Caco-2 (cell line): ENCODE results near the gene CNOT10. TPM values are rescaled to one million over a fixed set of nuclear protein-coding genes. Genes with fewer than 3 reads are reported as not detected.
"Not testable (repeated sequence)": the region's sequence is repeated elsewhere in the genome, so short reads cannot be mapped to it uniquely, and the experiment has no call there.

ENCODE experiments used
- BruUV-seq: library from RNA; stranded (reverse); fragments of 400-500 nt; replicated peaks from 2 replicates; lab custom pipeline; 2021; lab: Mats Ljungman, UMichigan
- CTCF ChIA-PET: fragments of 300-600 bp; sonication (Branson Sonifier 250); formaldehyde crosslinking; loops from one replicate; lab custom pipeline; 2022; ENCODE audit warnings: antibody characterized with exemption; lab: Charles Lee
- POLR2A ChIA-PET: fragments of 300-600 bp; sonication (Branson Sonifier 250); formaldehyde crosslinking; loops from one replicate; lab custom pipeline; 2022; ENCODE audit warnings: antibody characterized with exemption; lab: Charles Lee
- DNase-seq, 2 experiments: peaks; one replicate each; pipeline versions ENCODE4 v3.0.0 to v3.0.0-alpha.2; 2020 to 2022
- H3K27me3 ChIP-seq: replicated peaks from 2 replicates; pipeline ENCODE4 v1.6.0; 2011; ENCODE audit warnings: low read length; ENCODE audit not compliant: control insufficient read depth, insufficient read depth
- H3K36me3 ChIP-seq: 2 replicates; pipeline ENCODE4 v1.5.1; 2011; ENCODE audit warnings: low read length; ENCODE audit not compliant: control insufficient read depth, insufficient read depth
- H3K4me1 ChIP-seq: fragments of 250-450 bp; sonication (Bioruptor Pico); 2 replicates; pipeline ENCODE4 v1.5.1; 2020; ENCODE audit warnings: mild to moderate bottlenecking
- H3K4me3 ChIP-seq: 2 replicates; pipeline ENCODE4 v1.5.1; 2011; ENCODE audit warnings: low read depth, mild to moderate bottlenecking, control low read depth, low read length
- H3K9me3 ChIP-seq: fragments of 250-450 bp; sonication (Bioruptor Pico); 2 replicates; pipeline ENCODE4 v1.5.1; 2020; ENCODE audit warnings: mild to moderate bottlenecking, moderate library complexity
- H3K27ac Mint-ChIP-seq: one replicate; pipeline ENCODE4 v1.8.0; 2022; ENCODE audit warnings: mixed read lengths; ENCODE audit not compliant: unreplicated experiment
- H3K27me3 Mint-ChIP-seq: one replicate; pipeline ENCODE4 v1.8.0; 2022; ENCODE audit warnings: mixed read lengths; ENCODE audit not compliant: insufficient read depth, unreplicated experiment
- H3K36me3 Mint-ChIP-seq: one replicate; pipeline ENCODE4 v1.8.0; 2022; ENCODE audit warnings: mild to moderate bottlenecking, mixed read lengths; ENCODE audit not compliant: insufficient read depth, unreplicated experiment
- H3K4me1 Mint-ChIP-seq: one replicate; pipeline ENCODE4 v1.8.0; 2022; ENCODE audit warnings: low read depth, mixed read lengths; ENCODE audit not compliant: unreplicated experiment
- H3K4me3 Mint-ChIP-seq: one replicate; pipeline ENCODE4 v1.8.0; 2022; ENCODE audit warnings: mild to moderate bottlenecking, moderate library complexity, mixed read lengths; ENCODE audit not compliant: unreplicated experiment
- H3K9me3 Mint-ChIP-seq: one replicate; pipeline ENCODE4 v1.8.0; 2022; ENCODE audit warnings: mixed read lengths; ENCODE audit not compliant: unreplicated experiment
- CTCF ChIP-seq, 2 experiments: fragments of 200-600 bp in 1 of 2; IDR thresholded peaks; 1 replicate in 1 of 2; 2 replicates in 1 of 2; pipeline versions ENCODE4 v1.5.1 to v1.8.0; 2011 to 2022; ENCODE audit warnings: antibody characterized with exemption in 1 of 2, control low read depth in 1 of 2, inconsistent platforms in 1 of 2, low read depth in 1 of 2, low read length in 1 of 2, mild to moderate bottlenecking in 1 of 2, moderate library complexity in 1 of 2; ENCODE audit not compliant: insufficient read depth in 1 of 2, severe bottlenecking in 1 of 2, unreplicated experiment in 1 of 2
- intact Hi-C: fragments of 100-400 bp; cut with micrococcal nuclease; formaldehyde crosslinking; loops from one replicate; pipeline ENCODE4 v1.10.0; 2022; ENCODE audit not compliant: unreplicated experiment
- total RNA-seq: library from RNA; stranded (reverse); gene quantifications from 2 replicates; pipeline ENCODE4 v1.2.3, GENCODE V29; 2022

The CNOT10 gene
- total RNA-seq, 1 experiment from 2014 or later: 49.5 TPM

- Histone ChIP-seq H3K36me3 (no peaks in the 10 kb centered on the region), H3K27me3 (no peaks in the 10 kb centered on the region), H3K9me3 (no peaks in the 10 kb centered on the region), H3K4me3 (no peak overlapping the region), H3K4me1 (peaks cover 8% of the 10 kb centered on the region; the same call in 1 of the 2 replicates)
- no peak for TF ChIP-seq CTCF (IDR thresholded peaks at IDR 0.05; ENCODE audit: insufficient read depth in 1 of 2, low read depth in 1 of 2, low read length in 1 of 2, severe bottlenecking in 1 of 2, unreplicated experiment in 1 of 2)
- no TSS peak for BruUV-seq
- ChIA-PET CTCF (no interaction called here), POLR2A (no interaction called here)
- DNase-seq: no peak
- Mint-ChIP-seq H3K9me3 (no peaks in the 10 kb centered on the region), H3K27ac (no peak overlapping the region), H3K4me3 (no peak overlapping the region), H3K27me3 (no peaks in the 10 kb centered on the region), H3K36me3 (no peaks in the 10 kb centered on the region), H3K4me1 (peaks cover 8% of the 10 kb centered on the region)
- intact Hi-C loops: no loop called here
These were observed 38.2 kb upstream of the CNOT10 start for GRCh38 chr3:32646761-32647160.

- H3K36me3 ChIP-seq, BruUV-seq, H3K9me3 ChIP-seq, POLR2A ChIA-PET, H3K4me3 Mint-ChIP-seq, H3K4me1 Mint-ChIP-seq, H3K27me3 ChIP-seq, H3K4me3 ChIP-seq, intact Hi-C loops, H3K36me3 Mint-ChIP-seq, H3K27me3 Mint-ChIP-seq, H3K4me1 ChIP-seq, H3K27ac Mint-ChIP-seq, DNase-seq, H3K9me3 Mint-ChIP-seq: not testable (repeated sequence)
- CTCF ChIA-PET: interaction anchor here (0.6 kb wide), 1 partner anchor 418 kb away, joined by 5 read pairs; no protein-coding TSS in a partner anchor
These were observed 32.5 kb upstream of the CNOT10 start for GRCh38 chr3:32652337-32653100.

- peaks cover 9% of the 10 kb centered on the region for H3K9me3 Mint-ChIP-seq
- H3K27ac Mint-ChIP-seq: no peak overlapping the region
- peaks cover 2% of the 10 kb centered on the region for H3K27me3 Mint-ChIP-seq
- Histone ChIP-seq H3K9me3 (no peaks in the 10 kb centered on the region), H3K4me1 (no peaks in the 10 kb centered on the region), H3K36me3 (no peaks in the 10 kb centered on the region), H3K4me3 (no peak overlapping the region), H3K27me3 (no peaks in the 10 kb centered on the region)
- H3K4me3 Mint-ChIP-seq: no peak overlapping the region
- DNase-seq: no peak
- no peaks in the 10 kb centered on the region for H3K36me3 Mint-ChIP-seq
- ChIA-PET POLR2A (no interaction called here), CTCF (interaction anchor here (0.6 kb wide), 1 partner anchor 18 kb away, joined by 3 read pairs; no protein-coding TSS in a partner anchor)
- H3K4me1 Mint-ChIP-seq: no peaks in the 10 kb centered on the region
- no TSS peak for BruUV-seq
- intact Hi-C loops: no loop called here
- TF ChIP-seq CTCF (IDR thresholded peaks at IDR 0.05; ENCODE audit: insufficient read depth in 1 of 2, low read depth in 1 of 2, low read length in 1 of 2, severe bottlenecking in 1 of 2, unreplicated experiment in 1 of 2): no peak
These were observed 29.8 kb upstream of the CNOT10 start for GRCh38 chr3:32655167-32655566.
